ENCODE measurements around the gene RNASE8.
"Not testable (repeated sequence)": the region's sequence is repeated elsewhere in the genome, so short reads cannot be mapped to it uniquely, and the experiment has no call there.

Gene RNASE8, protein sequence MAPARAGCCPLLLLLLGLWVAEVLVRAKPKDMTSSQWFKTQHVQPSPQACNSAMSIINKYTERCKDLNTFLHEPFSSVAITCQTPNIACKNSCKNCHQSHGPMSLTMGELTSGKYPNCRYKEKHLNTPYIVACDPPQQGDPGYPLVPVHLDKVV

DNA sequence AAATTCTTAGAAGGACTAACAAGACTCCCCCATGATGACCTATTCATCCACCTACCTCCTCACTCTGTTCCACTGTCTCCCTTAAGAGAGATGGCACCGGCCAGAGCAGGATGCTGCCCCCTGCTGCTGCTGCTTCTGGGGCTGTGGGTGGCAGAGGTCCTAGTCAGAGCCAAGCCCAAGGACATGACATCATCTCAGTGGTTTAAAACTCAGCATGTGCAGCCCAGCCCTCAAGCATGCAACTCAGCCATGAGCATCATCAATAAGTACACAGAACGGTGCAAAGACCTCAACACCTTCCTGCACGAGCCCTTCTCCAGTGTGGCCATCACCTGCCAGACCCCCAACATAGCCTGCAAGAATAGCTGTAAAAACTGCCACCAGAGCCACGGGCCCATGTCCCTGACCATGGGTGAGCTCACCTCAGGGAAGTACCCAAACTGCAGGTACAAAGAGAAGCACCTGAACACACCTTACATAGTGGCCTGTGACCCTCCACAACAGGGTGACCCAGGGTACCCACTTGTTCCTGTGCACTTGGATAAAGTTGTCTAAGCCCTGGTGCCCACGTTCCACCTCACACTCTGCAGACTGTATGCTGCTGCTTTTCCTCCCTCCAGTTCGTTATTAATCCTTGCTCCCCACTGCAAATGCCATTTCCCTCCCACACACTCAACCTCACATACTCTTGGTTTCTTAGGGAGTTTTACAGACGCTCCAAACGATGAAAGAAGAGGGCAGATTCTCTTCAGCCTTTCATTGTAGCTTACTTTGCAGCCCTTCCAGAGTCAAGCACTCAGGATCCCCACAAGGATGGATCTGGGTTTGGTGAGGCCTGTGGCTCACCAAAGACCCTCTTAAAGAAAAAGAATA is at the start of gene RNASE8:
RNASE8 (plus strand) TSS at position 20 of the 873 bp plus-strand sequence; CDS start at position 91, 71 bp downstream.
- no peak for DNase-seq (ENCODE audit: low read depth in 2 of 2)

DNA sequence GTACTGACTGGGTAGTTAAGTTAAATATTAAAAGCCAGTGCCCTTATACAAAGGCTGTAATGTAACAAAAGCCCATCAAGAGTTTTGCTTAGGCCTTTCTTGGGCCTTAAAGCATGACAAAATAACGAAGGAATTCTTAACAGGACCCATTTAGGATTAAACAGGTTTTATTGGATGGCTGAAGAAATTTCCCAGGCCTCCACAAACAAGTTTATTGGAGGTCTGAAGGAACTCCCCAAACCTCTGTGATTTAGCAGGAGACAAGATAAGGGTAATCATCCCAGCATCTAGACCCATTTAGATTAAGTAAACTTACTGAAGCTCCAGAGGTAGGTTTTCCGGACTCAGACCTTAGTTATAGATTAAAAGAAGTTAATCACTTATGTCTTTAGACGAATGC is 47.9 kb upstream of the RNASE8 start:
- DNase-seq (ENCODE audit: low read depth in 2 of 2): not testable (repeated sequence)

DNA sequence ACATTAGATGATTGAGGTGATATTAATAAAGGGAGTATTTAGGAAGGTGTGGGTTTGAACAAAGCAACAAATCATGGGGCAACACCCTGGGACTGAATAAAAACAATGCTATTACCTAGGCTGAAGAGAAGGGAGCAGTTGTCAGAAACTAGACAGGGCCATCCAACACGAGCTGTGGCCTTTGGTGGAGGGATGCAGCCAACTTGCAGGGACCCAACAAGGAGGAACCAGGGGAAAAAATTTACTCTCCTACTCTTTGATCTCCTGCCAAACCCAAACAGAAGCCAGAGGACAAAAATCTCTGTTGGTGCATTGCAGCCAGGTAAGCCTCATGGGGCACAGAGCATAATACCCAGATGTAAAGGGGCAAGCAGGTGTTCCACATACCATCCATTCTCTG is 46.5 kb upstream of the RNASE8 start:
- no peak for DNase-seq (ENCODE audit: low read depth in 2 of 2)

DNA sequence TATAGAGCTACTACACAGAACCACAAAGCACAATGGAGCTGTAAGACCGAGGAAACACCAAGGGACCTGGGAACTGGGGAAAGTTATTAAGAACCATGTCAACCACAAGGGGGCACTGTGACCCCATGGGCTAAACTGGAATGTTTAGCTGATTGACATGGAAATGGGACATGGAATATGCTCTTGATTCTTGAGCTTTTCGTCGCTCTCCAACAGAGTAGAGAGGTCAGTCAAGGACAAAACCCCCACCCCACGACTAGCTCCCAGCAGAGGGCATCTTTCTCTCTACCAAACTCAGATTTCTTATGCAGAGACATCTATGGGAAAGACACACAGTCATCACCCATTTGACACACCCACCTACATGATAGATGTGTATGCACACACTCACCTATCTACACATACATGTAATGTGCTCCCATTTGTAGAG is 42.8 kb upstream of the RNASE8 start:
- peak; percentile 49 to 52 for DNase-seq (ENCODE audit: low read depth in 2 of 2)

DNA sequence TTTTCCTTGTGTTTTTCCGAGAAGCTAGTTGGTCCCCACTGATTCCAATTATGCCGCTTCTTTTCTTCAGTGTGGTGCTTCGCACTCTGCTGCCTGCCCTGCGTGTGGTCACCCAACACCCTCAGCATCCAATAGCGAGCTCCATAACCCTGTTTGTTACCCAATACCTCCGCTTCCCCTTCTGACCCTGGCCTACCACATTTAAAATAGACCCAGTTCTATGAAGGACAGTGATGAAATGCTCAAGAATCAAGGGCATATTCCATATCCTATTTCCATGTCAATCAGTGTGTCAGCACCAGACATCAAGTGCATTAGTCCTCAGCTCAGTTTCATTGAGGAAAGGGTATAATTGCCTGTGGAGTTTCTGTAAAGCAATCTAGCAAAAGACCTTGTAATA is 42.3 kb upstream of the RNASE8 start:
- DNase-seq (ENCODE audit: low read depth in 2 of 2): no peak

DNA sequence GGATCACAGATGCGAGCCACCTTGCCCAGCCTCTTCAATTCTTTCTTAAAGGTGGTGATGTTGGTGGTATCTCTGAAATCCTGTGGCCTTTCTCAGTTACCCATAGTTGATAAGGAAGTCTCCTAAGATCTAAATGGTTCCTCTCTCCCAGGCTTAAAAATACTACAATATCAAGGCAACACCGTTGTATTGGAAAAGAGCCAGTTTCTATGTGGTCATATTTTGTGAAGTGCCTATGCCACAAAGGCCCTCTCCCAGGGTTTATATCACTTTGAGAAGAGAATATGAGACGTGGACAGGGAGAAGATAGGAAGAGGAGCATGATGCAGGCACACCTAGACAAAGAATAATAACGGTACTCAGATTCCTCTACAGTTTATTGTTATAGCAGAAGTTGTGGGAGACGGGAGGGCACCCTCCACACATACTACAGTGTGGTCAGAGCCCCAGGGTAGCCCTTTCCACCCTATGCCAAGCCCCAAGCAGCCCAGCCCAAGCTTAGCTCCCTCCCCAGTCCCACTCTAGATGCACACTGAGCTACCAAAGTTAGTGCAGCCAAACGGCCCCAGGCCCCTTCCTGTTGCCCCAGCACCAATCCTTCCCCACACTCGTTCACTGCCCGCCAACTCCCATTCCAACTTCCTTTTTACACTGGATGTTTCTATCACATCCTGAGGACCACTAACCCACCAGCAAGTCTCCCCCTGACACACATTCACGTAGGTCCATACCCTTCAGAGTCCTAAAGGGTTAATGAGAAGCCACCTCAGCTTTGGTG is 41.0 kb upstream of the RNASE8 start:
- DNase-seq (ENCODE audit: low read depth in 2 of 2): no peak

DNA sequence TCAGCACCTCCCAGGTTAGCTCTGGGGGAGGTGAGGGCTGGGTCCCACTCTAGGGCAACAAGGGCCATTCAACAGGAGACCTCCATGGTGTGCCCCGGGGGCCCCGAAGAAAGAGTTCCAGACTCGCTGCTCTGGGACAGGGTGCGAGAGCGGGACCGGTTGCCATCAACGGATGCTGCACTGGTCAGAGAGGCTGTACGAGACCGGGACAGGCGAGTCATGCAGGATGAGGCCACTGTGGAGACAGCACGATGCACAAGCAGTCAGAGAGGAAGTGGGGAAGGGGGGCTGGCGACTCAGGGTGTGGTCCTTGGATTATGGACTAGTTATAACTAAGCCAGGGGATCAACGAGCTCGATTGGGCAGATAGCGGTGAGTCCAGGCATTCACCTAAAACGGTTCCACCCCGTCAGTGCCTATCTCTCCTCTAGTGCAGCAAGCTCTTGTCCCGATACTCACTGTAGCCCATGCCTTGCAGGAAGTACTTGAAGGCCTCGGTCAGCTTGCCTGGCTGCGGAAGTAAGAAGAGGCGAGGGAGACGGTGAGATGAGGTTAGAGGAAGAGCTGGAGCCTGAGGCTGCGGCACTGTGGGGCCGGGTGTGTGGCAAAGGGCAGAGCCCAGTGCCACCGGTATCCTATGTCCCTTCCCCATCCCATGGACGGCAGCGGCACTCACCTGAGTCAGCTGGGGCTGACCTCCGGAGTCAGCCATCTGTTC is 39.9 kb upstream of the RNASE8 start:
- DNase-seq (ENCODE audit: low read depth in 2 of 2): no peak

DNA sequence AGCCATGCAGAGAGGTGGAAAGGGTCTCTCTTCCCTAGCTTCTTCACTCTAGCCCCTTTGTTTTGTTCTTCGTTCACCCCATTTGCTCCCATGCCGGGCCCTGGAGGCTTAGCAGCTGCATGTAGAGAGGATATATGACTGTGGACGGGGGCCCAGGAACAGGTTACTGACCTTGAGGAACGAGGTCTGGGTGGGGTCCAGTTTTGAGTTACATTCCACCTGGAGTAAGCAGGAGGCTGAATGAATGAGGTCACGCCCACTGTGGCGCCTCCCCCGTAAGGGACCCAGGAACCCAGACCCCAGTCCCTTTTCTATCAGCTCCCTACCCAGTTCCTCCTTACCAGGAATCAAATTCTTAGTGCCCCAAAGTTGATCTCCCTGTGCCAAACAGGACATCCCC is 39.3 kb upstream of the RNASE8 start:
- no peak for DNase-seq (ENCODE audit: low read depth in 2 of 2)

DNA sequence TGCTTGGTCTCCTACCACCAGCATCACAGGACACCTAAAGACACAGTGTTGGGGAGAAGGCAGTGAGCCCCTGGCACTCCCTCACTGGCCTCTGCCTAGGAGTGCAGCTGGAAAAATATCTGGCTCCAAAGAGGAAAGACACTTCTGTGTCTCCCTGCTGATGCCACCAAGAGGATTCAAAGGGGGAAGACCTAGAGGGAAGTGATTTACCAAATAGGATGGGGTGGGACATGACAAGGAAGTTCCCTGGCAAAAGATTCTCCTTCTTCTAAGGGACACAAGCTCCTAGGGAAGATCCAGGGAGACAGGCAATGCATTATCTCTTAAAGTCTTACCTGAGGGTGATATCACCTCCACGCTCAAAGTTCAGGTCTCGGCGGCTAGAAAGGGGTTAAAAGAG is 38.8 kb upstream of the RNASE8 start:
- no peak for DNase-seq (ENCODE audit: low read depth in 2 of 2)

DNA sequence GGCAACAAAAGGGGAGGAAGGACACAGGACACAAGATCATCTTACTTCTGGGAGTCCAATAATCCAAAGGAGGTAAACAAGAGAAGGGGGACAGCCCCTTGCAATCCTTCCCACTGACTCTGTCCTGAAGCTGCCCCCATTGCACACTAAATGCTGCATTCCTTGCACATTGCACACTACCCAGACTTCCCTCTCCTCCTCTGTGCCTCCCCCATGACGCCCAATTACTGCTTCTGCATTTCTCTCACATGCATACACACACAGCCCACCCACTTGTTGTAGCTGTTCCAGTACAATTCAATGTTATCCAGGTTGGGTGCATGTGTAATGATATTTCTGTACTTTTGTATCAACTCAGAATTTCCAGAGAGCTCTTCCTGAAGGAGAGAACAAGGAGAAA is 38.3 kb upstream of the RNASE8 start:
- DNase-seq (ENCODE audit: low read depth in 2 of 2): no peak

DNA sequence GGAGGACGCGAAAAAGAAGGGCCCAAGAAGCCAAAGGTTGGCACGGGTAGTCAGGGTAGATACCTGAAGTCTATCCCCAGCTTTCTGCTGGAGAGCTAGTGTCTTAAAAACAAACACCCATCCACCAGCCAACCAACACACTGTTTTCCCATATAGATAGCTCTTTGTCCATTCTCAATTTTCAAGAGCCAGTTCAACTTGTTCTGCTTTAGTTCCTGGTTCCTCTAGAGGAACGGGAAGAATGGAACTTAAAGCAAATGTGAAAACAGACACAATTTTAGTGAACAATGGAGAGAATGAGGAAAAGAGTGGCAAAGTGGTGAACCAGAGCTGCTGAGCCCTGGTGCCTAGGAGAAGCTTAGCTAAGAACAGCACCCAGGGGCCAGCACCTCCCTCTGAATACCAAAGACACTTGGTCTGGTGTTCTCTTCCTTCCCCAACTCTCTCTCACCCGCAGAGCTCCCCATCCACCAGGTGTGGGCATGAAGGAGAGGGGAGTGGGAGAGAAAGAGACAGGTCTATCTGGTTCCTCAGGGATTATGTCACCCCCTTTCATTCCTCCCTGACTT is 36.6 kb upstream of the RNASE8 start:
- DNase-seq (ENCODE audit: low read depth in 2 of 2): no peak

DNA sequence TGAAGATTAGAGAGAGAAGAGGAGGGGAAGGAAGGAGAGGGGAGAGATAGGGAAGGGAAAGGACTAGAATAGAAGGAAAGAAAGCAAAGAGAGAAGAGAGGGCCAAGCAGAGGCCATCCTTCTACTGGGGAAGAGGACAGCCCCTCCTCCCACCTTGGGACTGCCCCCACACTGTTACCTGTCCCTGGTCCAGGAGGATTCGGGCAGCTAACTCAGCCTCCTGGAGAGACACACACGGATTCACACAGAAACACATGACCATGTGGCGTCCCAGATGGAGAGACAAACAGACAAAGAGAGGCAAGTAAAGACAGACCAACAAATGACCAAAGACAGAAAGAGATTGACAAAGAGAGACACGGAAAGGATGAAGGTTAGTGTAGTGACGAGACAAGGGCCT is 34.9 kb upstream of the RNASE8 start:
- no peak for DNase-seq (ENCODE audit: low read depth in 2 of 2)

DNA sequence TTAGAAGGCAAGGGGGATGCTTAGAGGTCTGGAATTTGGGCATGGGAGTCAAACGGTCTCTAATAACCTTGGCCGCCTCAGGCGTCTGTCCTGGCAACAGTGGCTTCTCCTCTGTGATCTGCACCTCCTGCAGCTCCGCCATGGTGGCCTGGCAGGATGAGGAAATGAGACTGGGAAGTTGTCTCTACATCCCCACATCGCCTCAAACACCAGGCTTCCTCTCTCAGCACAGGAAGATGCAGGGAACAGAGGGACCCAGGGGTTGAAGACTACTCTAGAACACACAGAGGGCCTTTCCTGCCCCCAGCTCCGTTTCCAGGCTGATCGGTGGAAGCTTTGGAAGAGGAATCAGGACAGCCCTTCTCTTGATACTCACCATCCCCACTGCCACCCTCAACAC is 34.4 kb upstream of the RNASE8 start:
- DNase-seq (ENCODE audit: low read depth in 2 of 2): no peak

DNA sequence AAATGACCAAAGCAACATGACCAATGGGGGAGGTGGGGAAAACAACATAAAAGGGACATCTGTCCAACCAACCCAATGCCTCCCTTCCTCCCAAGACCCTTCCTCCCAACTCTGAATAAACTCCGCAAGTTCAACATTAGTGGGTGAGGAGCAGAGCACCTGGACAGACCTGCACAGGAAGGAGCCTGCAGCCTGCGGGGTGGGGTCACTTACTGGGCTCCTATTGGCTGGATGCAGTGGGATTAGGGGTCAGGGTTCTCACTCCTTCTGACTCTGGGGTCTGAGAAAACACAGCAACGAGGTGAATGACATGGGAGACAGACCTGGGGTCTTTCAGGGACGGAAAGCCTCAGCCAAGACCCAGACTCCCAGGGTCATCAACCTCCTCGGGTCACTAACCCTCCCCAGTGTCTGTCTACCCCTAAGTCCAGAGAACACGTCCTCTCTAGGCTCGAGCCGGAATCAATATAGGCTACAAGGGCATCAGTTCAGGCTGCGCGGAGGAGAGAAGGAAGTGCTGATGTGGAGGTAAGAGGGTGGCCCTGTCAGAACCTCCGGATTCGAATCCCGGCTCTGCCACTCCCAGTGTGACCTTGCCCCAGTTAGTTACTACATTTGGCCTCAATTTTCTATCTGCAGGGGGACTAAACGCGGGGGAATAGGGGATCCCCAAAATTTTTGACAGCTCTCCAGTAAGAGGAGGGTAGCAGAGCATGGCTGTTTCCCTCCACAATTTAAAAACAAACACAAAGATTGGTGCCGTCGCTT is 33.6 kb upstream of the RNASE8 start:
- no peak for DNase-seq (ENCODE audit: low read depth in 2 of 2)

DNA sequence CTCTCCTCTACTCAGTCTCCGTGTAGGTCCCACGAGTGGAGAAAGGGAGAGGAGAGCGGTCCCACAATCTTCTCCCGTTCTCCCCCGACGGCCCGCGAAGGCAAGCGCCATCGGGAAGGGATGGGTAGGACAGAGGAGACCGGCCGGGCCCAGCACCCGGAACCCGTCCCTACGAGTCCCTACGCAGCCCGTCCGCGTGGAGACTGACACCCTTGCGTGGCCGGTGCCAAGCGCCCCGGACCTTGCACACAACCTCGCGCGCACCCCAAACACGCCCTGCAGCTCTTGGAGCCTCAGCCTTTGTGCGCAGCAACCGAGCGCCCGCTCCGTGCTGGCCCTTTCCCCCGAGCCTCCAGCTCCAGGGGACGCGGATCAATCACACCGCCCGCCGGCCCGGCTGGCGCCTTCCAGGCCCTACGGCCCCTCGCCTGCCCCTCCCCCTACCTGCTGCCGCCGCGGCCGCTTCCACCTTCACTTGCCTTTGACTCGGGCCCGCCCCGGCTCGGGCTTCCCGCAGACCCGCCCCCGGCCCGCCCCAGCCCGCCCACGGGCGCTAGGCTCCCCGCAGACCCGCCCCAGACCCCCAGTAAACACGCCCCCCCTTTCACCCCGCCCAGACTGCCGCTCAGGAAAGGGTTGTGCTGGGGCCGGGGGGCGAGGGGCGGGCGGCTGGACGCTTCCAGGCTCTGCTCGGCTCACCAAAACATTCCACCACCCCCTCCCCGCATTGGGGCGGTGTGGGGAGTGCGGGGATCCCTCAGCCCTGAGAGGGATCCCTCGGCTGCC is 32.8 kb upstream of the RNASE8 start, which contains the start of gene NDRG2:
NDRG2 (minus strand) TSS at position 477 of the 786 bp plus-strand sequence. CDS start 1,746 bp downstream, outside the sequence.
- peak; percentile 42 to 44 for DNase-seq (ENCODE audit: low read depth in 2 of 2)

DNA sequence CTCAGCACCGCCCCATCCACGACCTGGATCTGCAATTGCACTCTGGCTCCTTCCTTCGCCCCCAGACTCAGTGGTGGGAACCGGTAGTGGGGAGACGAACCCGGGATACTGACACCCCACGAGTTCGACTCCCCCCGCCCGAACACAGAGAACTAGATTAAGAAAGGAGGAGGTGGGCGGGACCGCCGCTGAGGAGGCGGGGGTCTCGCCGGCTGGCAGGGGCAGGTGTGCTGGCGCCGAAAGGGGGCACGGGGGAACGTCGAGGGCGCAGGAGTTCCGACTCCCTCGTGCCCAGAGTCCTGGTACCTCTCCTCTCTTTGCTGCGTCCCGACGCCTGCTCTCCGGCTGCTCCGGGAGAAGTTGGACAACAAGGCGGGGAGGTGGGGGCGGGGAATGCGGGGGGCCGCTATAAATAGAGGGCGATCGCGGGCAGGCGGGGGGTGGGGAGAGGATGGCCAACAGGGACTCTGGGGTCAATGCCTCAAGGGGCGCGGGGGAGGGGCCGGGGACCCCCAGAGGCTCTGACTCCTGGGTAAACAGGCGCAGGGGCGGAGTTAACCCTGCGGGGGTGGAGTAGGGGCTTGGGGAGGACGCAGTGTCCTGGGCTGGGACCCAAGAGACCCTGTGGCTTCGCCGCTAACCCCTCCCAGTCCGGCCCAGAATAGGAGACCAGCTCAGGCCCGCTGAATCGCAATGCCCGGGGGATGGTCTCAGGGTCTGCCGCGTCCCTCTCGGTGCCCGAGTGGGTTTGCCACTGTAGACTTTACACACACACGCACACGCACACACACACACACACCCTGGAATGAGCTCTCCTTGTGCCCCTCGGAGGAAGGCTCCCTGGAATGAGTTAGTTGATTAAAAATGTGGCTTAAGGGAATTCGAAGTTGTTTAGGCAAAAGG is 32.0 kb upstream of the RNASE8 start:
- DNase-seq (ENCODE audit: low read depth in 2 of 2): no peak

DNA sequence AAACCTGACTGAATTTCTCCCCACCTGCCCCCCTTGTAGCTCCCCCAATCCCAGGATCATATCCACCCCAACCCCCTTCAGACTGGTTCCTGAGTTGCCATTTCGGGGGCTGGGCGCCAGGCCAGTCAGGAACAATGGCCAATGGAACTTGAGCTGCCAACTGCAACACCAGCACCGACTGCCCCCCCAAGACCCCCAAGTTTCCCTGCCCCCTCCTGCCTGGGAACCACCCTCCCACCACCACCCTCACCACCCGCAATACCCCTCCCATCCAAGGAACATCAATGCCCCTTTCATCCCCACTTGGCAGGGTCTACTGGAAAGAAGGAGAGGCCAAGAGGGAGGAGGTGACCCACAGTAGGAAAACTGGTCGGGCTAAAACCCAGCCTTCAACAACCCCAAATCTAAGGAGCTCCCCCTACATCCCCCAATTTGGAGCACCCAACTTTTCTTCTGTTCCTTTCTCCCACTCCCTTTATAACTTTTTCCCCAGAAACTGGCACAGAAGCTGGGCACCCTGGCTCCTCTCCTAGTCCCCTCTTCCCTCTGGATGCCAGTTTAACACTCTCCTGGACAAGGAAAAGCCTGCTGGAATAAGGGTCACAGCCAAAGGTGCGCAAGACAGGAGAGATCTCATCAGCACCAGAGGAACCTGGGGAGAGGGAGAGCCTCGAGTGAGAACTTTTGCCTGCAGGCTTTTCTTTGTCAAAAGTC is 31.2 kb upstream of the RNASE8 start:
- DNase-seq (ENCODE audit: low read depth in 2 of 2): no peak

DNA sequence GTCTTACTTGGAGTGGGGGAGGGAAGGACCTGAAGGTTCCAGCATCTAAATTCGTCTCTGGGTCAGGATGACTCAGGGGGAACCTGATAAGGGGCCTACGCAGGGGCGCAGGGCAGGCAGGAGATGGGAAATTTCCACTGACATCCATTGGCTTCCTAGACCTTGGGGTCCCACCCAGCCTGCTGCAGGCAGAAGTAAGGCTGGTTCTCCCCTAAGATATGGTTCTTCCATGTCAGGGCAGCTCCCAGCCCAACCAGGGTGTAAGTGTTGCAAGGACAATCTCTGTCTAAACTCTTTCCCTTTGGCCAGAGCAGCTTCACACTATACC is 30.7 kb upstream of the RNASE8 start:
- DNase-seq (ENCODE audit: low read depth in 2 of 2): no peak

All from stimulated activated CD8-positive, alpha-beta memory T cell treated with anti-CD3 and anti-CD28 coated beads, Interleukin-15, amount 100 ng/mL, for 48 hours (primary cell).